Nephron progenitor cell (in vitro differentiated cells): ENCODE results near the gene SLC4A1.

Source experiments
- DNase-seq: peaks from one replicate; pipeline ENCODE4 v3.0.0; 2021
- H3K27ac Mint-ChIP-seq: 2 replicates; pipeline ENCODE4 v1.8.0; 2021; ENCODE audit warnings: mild to moderate bottlenecking, moderate library complexity, mixed read lengths
- H3K27me3 Mint-ChIP-seq: 2 replicates; pipeline ENCODE4 v1.8.0; 2021; ENCODE audit warnings: mild to moderate bottlenecking, low read depth, mixed read lengths; ENCODE audit not compliant: poor library complexity
- H3K36me3 Mint-ChIP-seq: 2 replicates; pipeline ENCODE4 v1.8.0; 2021; ENCODE audit warnings: low read depth, mixed read lengths
- H3K4me1 Mint-ChIP-seq: 2 replicates; pipeline ENCODE4 v1.8.0; 2021; ENCODE audit warnings: mixed read lengths
- H3K4me3 Mint-ChIP-seq: 2 replicates; pipeline ENCODE4 v1.8.0; 2021; ENCODE audit warnings: mild to moderate bottlenecking, moderate library complexity, mixed read lengths
- H3K9me3 Mint-ChIP-seq: 2 replicates; pipeline ENCODE4 v1.8.0; 2021; ENCODE audit warnings: mild to moderate bottlenecking, moderate library complexity, mixed read lengths
- TF ChIP-seq, protein P1 (sequence below): fragments of 200-600 bp; sonication (generic); IDR thresholded peaks from 2 replicates; pipeline ENCODE4 v1.5.0; 2021; ENCODE audit warnings: antibody characterized with exemption

Gene SLC4A1

DNA sequence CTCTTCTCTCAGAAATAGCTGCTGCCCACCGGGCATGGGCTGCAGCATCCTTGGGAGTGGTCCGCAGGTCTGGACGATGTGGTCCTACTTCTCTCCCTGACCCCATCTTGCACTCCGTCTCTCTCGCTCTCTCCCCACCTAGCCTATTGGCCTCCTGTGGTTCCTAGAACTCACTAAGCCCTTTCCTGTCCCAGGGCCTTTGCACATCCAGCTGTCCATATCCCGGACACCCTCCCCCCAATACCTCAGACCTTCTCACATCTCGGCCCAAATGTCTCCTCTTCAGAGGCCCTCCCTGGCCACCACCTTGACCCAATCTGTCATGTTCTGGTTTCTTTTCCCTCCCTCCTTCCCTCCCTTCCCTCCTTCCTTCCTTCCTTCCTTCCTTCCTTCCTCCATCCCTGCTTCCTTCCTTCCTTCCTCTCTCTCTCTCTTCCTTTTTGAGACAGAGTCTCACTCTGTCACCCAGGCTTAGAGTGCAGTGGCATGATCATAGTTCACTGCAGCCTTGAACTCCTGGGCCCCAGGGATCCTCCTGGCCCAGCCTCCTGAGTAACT, 4.5 kb downstream of the SLC4A1 start:
- Mint-ChIP-seq H3K36me3 (no peaks in the 10 kb centered on the region), H3K4me3 (no peak overlapping the region), H3K27ac (no peak overlapping the region), H3K4me1 (peaks cover 8% of the 10 kb centered on the region), H3K27me3 (peaks cover 24% of the 10 kb centered on the region), H3K9me3 (no peaks in the 10 kb centered on the region)
- TF ChIP-seq, protein P1, sequence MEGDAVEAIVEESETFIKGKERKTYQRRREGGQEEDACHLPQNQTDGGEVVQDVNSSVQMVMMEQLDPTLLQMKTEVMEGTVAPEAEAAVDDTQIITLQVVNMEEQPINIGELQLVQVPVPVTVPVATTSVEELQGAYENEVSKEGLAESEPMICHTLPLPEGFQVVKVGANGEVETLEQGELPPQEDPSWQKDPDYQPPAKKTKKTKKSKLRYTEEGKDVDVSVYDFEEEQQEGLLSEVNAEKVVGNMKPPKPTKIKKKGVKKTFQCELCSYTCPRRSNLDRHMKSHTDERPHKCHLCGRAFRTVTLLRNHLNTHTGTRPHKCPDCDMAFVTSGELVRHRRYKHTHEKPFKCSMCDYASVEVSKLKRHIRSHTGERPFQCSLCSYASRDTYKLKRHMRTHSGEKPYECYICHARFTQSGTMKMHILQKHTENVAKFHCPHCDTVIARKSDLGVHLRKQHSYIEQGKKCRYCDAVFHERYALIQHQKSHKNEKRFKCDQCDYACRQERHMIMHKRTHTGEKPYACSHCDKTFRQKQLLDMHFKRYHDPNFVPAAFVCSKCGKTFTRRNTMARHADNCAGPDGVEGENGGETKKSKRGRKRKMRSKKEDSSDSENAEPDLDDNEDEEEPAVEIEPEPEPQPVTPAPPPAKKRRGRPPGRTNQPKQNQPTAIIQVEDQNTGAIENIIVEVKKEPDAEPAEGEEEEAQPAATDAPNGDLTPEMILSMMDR = no peak
- no peak for DNase-seq

DNA sequence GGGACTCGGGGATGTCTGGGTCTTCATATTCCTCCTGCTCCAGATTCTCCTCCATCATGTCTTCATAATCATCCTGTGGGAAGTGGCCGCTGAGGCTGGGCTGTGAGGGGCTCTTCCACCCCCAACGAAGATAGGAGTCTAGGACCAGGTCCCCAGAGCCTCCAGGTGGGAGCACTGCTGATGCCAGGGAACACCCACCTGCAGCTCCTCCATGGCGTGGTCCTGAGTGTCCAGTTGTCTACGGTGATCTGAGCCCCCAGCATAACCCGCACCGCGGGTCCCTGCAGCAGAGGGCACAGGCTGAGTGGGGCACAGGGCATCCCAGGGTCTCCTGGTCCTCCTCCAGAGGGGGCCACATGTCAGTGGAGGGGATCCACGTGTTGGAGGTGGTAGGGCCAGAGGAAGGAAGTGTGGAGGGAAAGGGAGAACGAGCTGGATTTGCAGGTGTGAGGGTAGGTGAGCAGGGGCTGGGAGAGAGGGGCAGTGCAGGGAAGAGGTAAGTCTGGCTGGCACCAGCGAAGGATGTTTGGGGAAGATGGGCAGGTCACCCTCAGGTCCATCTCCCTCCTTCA, 5.2 kb downstream of the SLC4A1 start:
- peaks cover 13% of the 10 kb centered on the region for H3K4me1 Mint-ChIP-seq
- no peaks in the 10 kb centered on the region for H3K36me3 Mint-ChIP-seq
- no peak overlapping the region for H3K4me3 Mint-ChIP-seq
- TF ChIP-seq, protein P1 = no peak
- DNase-seq = no peak
- peaks cover 24% of the 10 kb centered on the region for H3K27me3 Mint-ChIP-seq
- no peak overlapping the region for H3K27ac Mint-ChIP-seq
- no peaks in the 10 kb centered on the region for H3K9me3 Mint-ChIP-seq

GRCh38 chr17:44260296-44260695, 7.6 kb downstream of the SLC4A1 start:
- no peaks in the 10 kb centered on the region for H3K36me3 Mint-ChIP-seq
- no peak overlapping the region for H3K4me3 Mint-ChIP-seq
- H3K9me3 Mint-ChIP-seq = no peaks in the 10 kb centered on the region
- peaks cover 20% of the 10 kb centered on the region for H3K4me1 Mint-ChIP-seq
- peaks cover 35% of the 10 kb centered on the region for H3K27me3 Mint-ChIP-seq
- H3K27ac Mint-ChIP-seq = no peak overlapping the region
- TF ChIP-seq, protein P1 = no peak
- DNase-seq = no peak

DNA sequence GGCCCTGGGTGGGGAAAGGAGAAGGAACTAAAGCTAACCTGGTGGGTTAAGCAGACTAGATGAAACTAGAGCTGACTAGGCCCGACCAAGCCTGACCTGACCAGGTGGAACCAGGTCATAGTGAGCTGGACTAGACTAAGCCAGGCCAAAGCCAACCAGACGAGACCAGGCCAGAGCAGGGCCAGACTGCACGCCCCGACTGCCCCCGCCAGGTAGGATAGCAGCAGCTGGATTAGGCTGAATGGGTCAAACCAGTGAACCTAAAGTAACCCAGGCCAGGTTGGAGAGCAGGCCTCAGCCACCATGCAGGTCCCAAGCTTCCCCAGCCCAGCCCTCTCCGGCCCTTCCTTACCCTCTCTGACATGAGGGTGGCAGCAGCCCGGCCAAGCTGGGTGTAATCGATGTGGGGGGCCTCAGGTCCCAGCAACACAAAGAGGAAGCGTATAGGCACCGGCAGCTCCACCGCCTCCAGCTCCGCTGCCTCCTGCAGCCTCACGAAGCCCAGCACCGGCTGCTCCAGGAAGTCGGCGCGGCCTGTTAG, 9.1 kb downstream of the SLC4A1 start:
- Mint-ChIP-seq H3K36me3 (no peaks in the 10 kb centered on the region), H3K4me1 (peaks cover 20% of the 10 kb centered on the region), H3K4me3 (no peak overlapping the region), H3K27me3 (peaks cover 37% of the 10 kb centered on the region), H3K27ac (no peak overlapping the region), H3K9me3 (no peaks in the 10 kb centered on the region)
- no peak for DNase-seq
- TF ChIP-seq, protein P1 = no peak

- Mint-ChIP-seq H3K27me3 (peaks cover 29% of the 10 kb centered on the region), H3K4me1 (peaks cover 20% of the 10 kb centered on the region), H3K9me3 (no peaks in the 10 kb centered on the region), H3K27ac (no peak overlapping the region), H3K36me3 (no peaks in the 10 kb centered on the region), H3K4me3 (no peak overlapping the region)
- TF ChIP-seq, protein P1 = no peak
- no peak for DNase-seq
Observed at GRCh38 chr17:44257815-44258760, 9.8 kb downstream of the SLC4A1 start.
